CD14-positive monocyte (primary cell): ENCODE results near the gene CLEC11A. TPM values are rescaled to one million over a fixed set of nuclear protein-coding genes. Genes with fewer than 3 reads are reported as not detected.

Experiments used
- DNase-seq, 3 donors: peaks; one replicate each; pipeline ENCODE4 v3.0.0-alpha.2; 2011 to 2022
- H2AFZ ChIP-seq: 2 replicates; pipeline ENCODE4 v1.6.0; 2012; ENCODE audit warnings: mild to moderate bottlenecking, low read depth, low read length, inconsistent platforms; ENCODE audit not compliant: insufficient read depth, poor library complexity, severe bottlenecking
- H3K27ac ChIP-seq, 2 donors: 1 replicate in 1 of 2; 2 replicates in 1 of 2; pipeline ENCODE4 v1.5.1; 2012 to 2013; ENCODE audit warnings: low read length in 2 of 2, control low read depth in 1 of 2, inconsistent platforms in 1 of 2, low read depth in 1 of 2, mild to moderate bottlenecking in 1 of 2
- H3K27me3 ChIP-seq, 2 donors: one replicate each; pipeline versions ENCODE4 v1.6.0 to v1.6.1; 2011 to 2013; ENCODE audit warnings: low read length in 2 of 2; ENCODE audit not compliant: control insufficient read depth in 2 of 2, insufficient read depth in 2 of 2
- H3K36me3 ChIP-seq, 2 donors: replicated peaks in 1 of 2; 1 replicate in 1 of 2; 2 replicates in 1 of 2; pipeline versions ENCODE4 v1.5.1 to v1.6.1; 2012 to 2013; ENCODE audit warnings: low read length in 2 of 2, control low read depth in 1 of 2, inconsistent platforms in 1 of 2, mild to moderate bottlenecking in 1 of 2; ENCODE audit not compliant: insufficient read depth in 2 of 2, control insufficient read depth in 1 of 2
- H3K4me1 ChIP-seq, 2 donors: 1 replicate in 1 of 2; 2 replicates in 1 of 2; pipeline versions ENCODE4 v1.5.1 to v1.6.1; 2012 to 2013; ENCODE audit warnings: low read length in 2 of 2, control low read depth in 1 of 2, inconsistent platforms in 1 of 2, mild to moderate bottlenecking in 1 of 2, moderate library complexity in 1 of 2; ENCODE audit not compliant: insufficient read depth in 2 of 2, control insufficient read depth in 1 of 2
- H3K4me2 ChIP-seq: replicated peaks from 2 replicates; pipeline ENCODE3; 2012; ENCODE audit warnings: low read length, moderate library complexity, mild to moderate bottlenecking; ENCODE audit not compliant: poor library complexity, severe bottlenecking; ENCODE audit errors: extremely low read depth
- H3K4me3 ChIP-seq, 3 experiments: fragments of 200-600 bp in 1 of 3; sonication (generic) in 1 of 3; replicated peaks in 1 of 3; 1 replicate in 2 of 3; 2 replicates in 1 of 3; pipeline ENCODE4 v1.5.1; 2011 to 2013; ENCODE audit warnings: low read length in 3 of 3, mild to moderate bottlenecking in 3 of 3, control low read depth in 2 of 3, low read depth in 2 of 3, inconsistent platforms in 1 of 3, moderate library complexity in 1 of 3
- H3K79me2 ChIP-seq: 2 replicates; pipeline ENCODE4 v1.6.0; 2012; ENCODE audit warnings: mild to moderate bottlenecking, control low read depth, inconsistent platforms, low read length, moderate library complexity; ENCODE audit not compliant: insufficient read depth
- H3K9ac ChIP-seq: 2 replicates; pipeline ENCODE4 v1.6.0; 2017; ENCODE audit warnings: low read length, mild to moderate bottlenecking; ENCODE audit not compliant: insufficient read depth, poor library complexity, severe bottlenecking
- H3K9me3 ChIP-seq, 2 donors: replicated peaks in 1 of 2; 1 replicate in 1 of 2; 2 replicates in 1 of 2; pipeline versions ENCODE4 v1.5.1 to v1.6.1; 2012 to 2013; ENCODE audit warnings: low read length in 2 of 2, control low read depth in 1 of 2; ENCODE audit not compliant: control insufficient read depth in 1 of 2, insufficient read depth in 1 of 2
- H4K20me1 ChIP-seq: 2 replicates; pipeline ENCODE4 v1.6.0; 2012; ENCODE audit warnings: mild to moderate bottlenecking, low read length, control low read depth, moderate library complexity; ENCODE audit not compliant: insufficient read depth
- H3K27ac Mint-ChIP-seq, 7 donors: one replicate each; pipeline ENCODE4 v1.8.0; 2020; ENCODE audit warnings: mild to moderate bottlenecking in 7 of 7, mixed read lengths in 7 of 7, moderate library complexity in 6 of 7, inconsistent platforms in 2 of 7
- H3K27me3 Mint-ChIP-seq, 3 donors: one replicate each; pipeline ENCODE4 v1.8.0; 2021 to 2022; ENCODE audit warnings: low read depth in 3 of 3, mild to moderate bottlenecking in 3 of 3, mixed read lengths in 3 of 3, moderate library complexity in 3 of 3, inconsistent platforms in 1 of 3
- H3K36me3 Mint-ChIP-seq, 2 donors: one replicate each; pipeline ENCODE4 v1.8.0; 2020; ENCODE audit warnings: mixed read lengths in 2 of 2, inconsistent platforms in 1 of 2, mild to moderate bottlenecking in 1 of 2
- H3K4me1 Mint-ChIP-seq: one replicate; pipeline ENCODE4 v1.8.0; 2020; ENCODE audit warnings: mild to moderate bottlenecking, mixed read lengths
- H3K4me3 Mint-ChIP-seq, 2 donors: one replicate each; pipeline ENCODE4 v1.8.0; 2020; ENCODE audit warnings: mild to moderate bottlenecking in 2 of 2, mixed read lengths in 2 of 2, moderate library complexity in 1 of 2
- H3K9me3 Mint-ChIP-seq, 7 donors: one replicate each; pipeline ENCODE4 v1.8.0; 2020 to 2022; ENCODE audit warnings: mixed read lengths in 7 of 7, mild to moderate bottlenecking in 6 of 7, moderate library complexity in 6 of 7, inconsistent platforms in 2 of 7
- WGBS: methylation state at CpG from one replicate; pipeline ENCODE4 v1.1.5; 2013; ENCODE audit warnings: missing lambda C conversion rate; ENCODE audit not compliant: insufficient coverage; 5-methylcytosine and 5-hydroxymethylcytosine counted together
- intact Hi-C, 2 donors: fragments of 100-400 bp; cut with micrococcal nuclease; formaldehyde crosslinking; loops; one replicate each; pipeline versions ENCODE4 v1.15.0 to v1.15.1; 2023
- polyA minus RNA-seq: library from RNA; depleted of rRNA, polyadenylated mRNA; stranded (reverse); fragments of >200 nt; gene quantifications from 2 replicates; pipeline ENCODE4 v1.2.3, GENCODE V29; 2012
- polyA plus RNA-seq, 3 donors: library from polyadenylated mRNA; depleted of rRNA in 1 of 3; unstranded in 2 of 3; stranded (reverse) in 1 of 3; fragments of 300-500 nt in 2 of 3; fragments of >200 nt in 1 of 3; fragmentation: Illumina TruSeq in 2 of 3; gene quantifications; 1 replicate in 2 of 3; 2 replicates in 1 of 3; pipeline ENCODE4 v1.2.3, GENCODE V29; 2012 to 2021
- total RNA-seq, 12 experiments: library from RNA in 1 of 12; stranded (reverse) in 1 of 12; fragments of 120-200 nt in 1 of 12; gene quantifications; one replicate each; pipeline ENCODE4 v1.2.4 and lab custom pipeline; 2013 to 2026; ENCODE audit warnings: mixed read lengths in 6 of 12, inconsistent platforms in 1 of 12
- TF ChIP-seq, protein P1 (sequence below): fragments of 200-600 bp; IDR thresholded peaks from one replicate; pipeline ENCODE4 v1.8.0; 2022; ENCODE audit warnings: antibody characterized with exemption, mild to moderate bottlenecking

The CLEC11A gene, protein sequence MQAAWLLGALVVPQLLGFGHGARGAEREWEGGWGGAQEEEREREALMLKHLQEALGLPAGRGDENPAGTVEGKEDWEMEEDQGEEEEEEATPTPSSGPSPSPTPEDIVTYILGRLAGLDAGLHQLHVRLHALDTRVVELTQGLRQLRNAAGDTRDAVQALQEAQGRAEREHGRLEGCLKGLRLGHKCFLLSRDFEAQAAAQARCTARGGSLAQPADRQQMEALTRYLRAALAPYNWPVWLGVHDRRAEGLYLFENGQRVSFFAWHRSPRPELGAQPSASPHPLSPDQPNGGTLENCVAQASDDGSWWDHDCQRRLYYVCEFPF
- 9.2 TPM for total RNA-seq (2013)
- polyA plus RNA-seq (10 to 100 TPM in 2 of 3 donors, 1 to 10 TPM in 1; 8.2 to 49.1 (median 12.4) TPM), polyA minus RNA-seq (7.8 and 13.8 TPM in 2 replicates), total RNA-seq (lab: John Stamatoyannopoulos, UW) (0.52 to 5.0 (median 3.1) reads per million in 11 experiments)

DNA sequence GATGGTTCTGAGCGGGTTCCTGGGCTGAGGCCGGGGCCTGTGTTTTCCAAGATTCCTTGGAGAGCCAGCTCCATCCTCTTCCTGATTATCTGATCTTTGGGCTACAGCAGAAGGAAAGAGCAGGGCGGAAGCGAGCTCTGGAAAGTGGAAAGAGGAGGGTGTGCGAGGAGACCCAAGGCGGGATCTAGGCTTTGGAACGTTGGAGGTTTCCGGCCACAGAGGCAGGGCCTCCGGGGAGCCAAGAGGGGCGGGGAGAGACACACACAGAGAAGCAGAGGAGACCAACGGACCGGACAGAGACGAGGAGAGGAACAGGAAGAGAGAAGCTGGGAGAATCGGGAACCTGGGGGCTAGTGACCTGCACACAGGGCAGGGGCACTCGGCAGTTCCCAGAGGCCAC is at the start of gene CLEC11A:
Gene CLEC11A, plus strand, starts transcription at position 296 of the 400 bp plus-strand sequence. CDS start 162 bp downstream, outside the sequence.
- Mint-ChIP-seq H3K27me3 (peaks cover 43 to 81% (median 69%) of the 10 kb centered on the region in 3 donors), H3K9me3 (peaks cover 0 to 25% (median 12%) of the 10 kb centered on the region in 7 donors), H3K4me1 (peaks cover 52% of the 10 kb centered on the region), H3K4me3 (peak within 1 kb of the TSS; percentile 85 to 96), H3K27ac (peak within 1 kb of the TSS in 3 of 7 donors; percentile 50 to 95 (median 55)), H3K36me3 (peaks cover 0 to 8% of the 10 kb centered on the region in 2 donors)
- Histone ChIP-seq H3K9ac (no peak within 1 kb of the TSS), H3K27ac (no peak within 1 kb of the TSS), H3K4me2 (peak within 1 kb of the TSS; percentile 85), H3K79me2 (peaks cover 10% of the 10 kb centered on the region), H4K20me1 (no peaks in the 10 kb centered on the region), H3K36me3 (no peaks in the 10 kb centered on the region), H3K9me3 (no peaks in the 10 kb centered on the region), H3K27me3 (peaks cover 3 to 43% of the 10 kb centered on the region in 2 donors), H3K4me1 (peaks cover 37 to 51% of the 10 kb centered on the region in 2 donors), H3K4me3 (peak within 1 kb of the TSS; percentile 51 to 78 (median 62)), H2AFZ (peak within 1 kb of the TSS; percentile 83)
- peak in 2 of 3 donors; percentile 22 to 24 for DNase-seq
- intact Hi-C loops: loop anchor here in 1 of 2 donors (5.0 kb wide), 1 partner anchor 59 kb away; no protein-coding TSS in a partner anchor
- 15% methylated on average over 4 of the region's 15 CpGs for WGBS
- TF ChIP-seq, protein P1, sequence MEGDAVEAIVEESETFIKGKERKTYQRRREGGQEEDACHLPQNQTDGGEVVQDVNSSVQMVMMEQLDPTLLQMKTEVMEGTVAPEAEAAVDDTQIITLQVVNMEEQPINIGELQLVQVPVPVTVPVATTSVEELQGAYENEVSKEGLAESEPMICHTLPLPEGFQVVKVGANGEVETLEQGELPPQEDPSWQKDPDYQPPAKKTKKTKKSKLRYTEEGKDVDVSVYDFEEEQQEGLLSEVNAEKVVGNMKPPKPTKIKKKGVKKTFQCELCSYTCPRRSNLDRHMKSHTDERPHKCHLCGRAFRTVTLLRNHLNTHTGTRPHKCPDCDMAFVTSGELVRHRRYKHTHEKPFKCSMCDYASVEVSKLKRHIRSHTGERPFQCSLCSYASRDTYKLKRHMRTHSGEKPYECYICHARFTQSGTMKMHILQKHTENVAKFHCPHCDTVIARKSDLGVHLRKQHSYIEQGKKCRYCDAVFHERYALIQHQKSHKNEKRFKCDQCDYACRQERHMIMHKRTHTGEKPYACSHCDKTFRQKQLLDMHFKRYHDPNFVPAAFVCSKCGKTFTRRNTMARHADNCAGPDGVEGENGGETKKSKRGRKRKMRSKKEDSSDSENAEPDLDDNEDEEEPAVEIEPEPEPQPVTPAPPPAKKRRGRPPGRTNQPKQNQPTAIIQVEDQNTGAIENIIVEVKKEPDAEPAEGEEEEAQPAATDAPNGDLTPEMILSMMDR: no peak

DNA sequence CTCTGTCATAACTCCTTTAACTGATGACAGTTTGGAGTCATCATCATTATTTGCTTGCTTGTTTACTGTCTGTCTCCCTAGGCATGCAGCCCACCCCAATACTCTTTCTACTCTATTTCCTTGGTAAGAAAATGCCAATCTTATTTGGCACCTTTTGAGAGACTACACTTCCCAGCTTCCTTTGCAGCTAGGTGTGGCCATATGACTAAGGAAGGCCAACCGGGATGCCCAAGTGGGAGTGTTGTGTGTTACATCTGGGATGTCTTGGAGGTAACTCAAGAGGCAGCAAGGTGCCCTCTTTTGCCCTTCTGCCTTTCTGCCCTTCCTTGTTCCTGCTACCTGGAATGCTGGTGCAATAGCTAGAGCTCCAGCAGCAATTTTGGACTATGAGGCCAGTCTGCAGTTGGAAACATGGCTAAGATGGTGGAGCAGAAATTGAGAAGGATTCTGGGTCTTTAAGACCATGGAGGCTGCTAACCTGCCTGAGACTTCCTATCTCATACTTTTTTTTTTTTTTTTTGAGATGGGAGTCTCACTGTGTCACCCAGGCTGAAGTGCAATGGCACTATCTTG is 46.5 kb upstream of the CLEC11A start:
- WGBS: no CpG with 5 or more reads among the region's 1 CpG
- no peak for DNase-seq
- H3K27ac Mint-ChIP-seq: no peak overlapping the region
- no peak overlapping the region for H3K4me2 ChIP-seq
- H3K4me1 ChIP-seq: peaks cover 3 to 7% of the 10 kb centered on the region in 2 donors
- intact Hi-C loops: no loop called here
- peaks cover 48 to 61% (median 53%) of the 10 kb centered on the region in 3 donors for H3K27me3 Mint-ChIP-seq
- H3K4me3 Mint-ChIP-seq: no peak overlapping the region
- H3K36me3 ChIP-seq: no peaks in the 10 kb centered on the region
- H2AFZ ChIP-seq: no peak overlapping the region
- no peak overlapping the region for H3K9ac ChIP-seq
- H3K27me3 ChIP-seq: peaks cover 0 to 28% of the 10 kb centered on the region in 2 donors
- TF ChIP-seq, protein P1: no peak
- no peaks in the 10 kb centered on the region for H4K20me1 ChIP-seq
- no peak overlapping the region for H3K4me3 ChIP-seq
- no peak overlapping the region for H3K27ac ChIP-seq
- peaks cover 0 to 2% of the 10 kb centered on the region in 2 donors for H3K36me3 Mint-ChIP-seq
- peaks cover 6 to 21% (median 9%) of the 10 kb centered on the region in 7 donors for H3K9me3 Mint-ChIP-seq
- peaks cover 11% of the 10 kb centered on the region for H3K4me1 Mint-ChIP-seq
- peaks cover 0 to 3% of the 10 kb centered on the region in 2 donors for H3K9me3 ChIP-seq
- no peaks in the 10 kb centered on the region for H3K79me2 ChIP-seq
